GM20000 (cell line): ENCODE data around the gene DLG2.
"Not testable (repeated sequence)": the region's sequence is repeated elsewhere in the genome, so short reads cannot be mapped to it uniquely, and the experiment has no call there.

ENCODE experiments used
- DNase-seq: peaks from one replicate; pipeline ENCODE4 v3.0.0; 2012; ENCODE audit warnings: low spot score
- TF ChIP-seq, protein P1 (sequence below): IDR thresholded peaks from 2 replicates; pipeline ENCODE4 v1.5.1; 2012; ENCODE audit warnings: mild to moderate bottlenecking, control low read depth; ENCODE audit errors: extremely low read depth, missing control alignments

DLG2 gene

DNA sequence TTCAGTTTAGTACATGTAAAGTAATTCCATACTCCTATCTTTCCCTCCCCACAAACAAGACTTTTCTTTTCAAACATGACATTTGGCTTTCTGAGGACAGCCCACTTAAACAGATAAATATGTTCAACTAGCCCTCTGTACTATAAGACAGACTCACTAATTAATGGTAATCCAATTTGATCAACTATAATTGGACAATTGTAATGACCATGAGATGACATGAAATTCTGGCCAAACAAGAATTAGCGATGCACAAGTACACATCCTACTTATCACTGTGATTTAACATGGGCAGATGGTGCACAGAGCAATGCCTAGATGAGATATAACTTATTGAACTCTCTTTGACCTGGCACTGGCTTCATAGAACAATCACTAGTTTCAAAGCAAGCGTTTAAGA lies 1307.3 kb downstream of the DLG2 start:
- no peak for DNase-seq
- TF ChIP-seq, protein P1, sequence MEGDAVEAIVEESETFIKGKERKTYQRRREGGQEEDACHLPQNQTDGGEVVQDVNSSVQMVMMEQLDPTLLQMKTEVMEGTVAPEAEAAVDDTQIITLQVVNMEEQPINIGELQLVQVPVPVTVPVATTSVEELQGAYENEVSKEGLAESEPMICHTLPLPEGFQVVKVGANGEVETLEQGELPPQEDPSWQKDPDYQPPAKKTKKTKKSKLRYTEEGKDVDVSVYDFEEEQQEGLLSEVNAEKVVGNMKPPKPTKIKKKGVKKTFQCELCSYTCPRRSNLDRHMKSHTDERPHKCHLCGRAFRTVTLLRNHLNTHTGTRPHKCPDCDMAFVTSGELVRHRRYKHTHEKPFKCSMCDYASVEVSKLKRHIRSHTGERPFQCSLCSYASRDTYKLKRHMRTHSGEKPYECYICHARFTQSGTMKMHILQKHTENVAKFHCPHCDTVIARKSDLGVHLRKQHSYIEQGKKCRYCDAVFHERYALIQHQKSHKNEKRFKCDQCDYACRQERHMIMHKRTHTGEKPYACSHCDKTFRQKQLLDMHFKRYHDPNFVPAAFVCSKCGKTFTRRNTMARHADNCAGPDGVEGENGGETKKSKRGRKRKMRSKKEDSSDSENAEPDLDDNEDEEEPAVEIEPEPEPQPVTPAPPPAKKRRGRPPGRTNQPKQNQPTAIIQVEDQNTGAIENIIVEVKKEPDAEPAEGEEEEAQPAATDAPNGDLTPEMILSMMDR, result no peak

DNA sequence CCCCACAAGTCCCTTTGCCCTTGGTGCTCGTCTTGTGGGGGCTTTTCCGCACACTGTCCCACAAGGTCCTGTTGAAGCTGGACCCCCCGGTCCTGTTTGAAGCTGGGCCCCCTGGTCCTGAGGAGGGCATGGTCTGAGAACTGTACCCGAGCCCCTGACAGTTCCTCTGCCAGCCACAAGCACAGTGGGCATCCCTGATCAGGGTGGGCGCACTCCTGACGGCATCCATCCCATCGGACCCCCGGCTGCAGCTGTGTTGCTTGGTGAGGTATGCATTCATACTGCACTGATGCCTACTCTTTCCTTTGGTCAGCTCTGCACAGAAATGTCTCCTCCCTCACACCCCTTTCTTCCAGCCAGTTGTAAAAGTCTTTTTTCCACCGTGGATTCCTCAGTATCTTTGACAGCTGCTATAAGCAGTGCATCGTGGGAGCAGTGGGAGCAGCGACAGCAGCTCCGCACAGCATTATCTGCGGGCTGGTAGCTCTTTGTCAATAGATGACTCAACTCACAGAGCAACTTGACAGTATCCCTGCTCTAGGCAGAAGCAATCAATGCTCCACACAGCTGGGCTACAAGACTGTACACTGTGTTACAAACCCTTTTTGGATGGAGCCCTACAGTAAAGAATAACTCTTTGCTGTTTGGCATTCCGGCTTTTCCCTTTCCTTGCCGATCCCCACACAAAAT lies 1310.1 kb downstream of the DLG2 start:
- DNase-seq, result no peak

DNA sequence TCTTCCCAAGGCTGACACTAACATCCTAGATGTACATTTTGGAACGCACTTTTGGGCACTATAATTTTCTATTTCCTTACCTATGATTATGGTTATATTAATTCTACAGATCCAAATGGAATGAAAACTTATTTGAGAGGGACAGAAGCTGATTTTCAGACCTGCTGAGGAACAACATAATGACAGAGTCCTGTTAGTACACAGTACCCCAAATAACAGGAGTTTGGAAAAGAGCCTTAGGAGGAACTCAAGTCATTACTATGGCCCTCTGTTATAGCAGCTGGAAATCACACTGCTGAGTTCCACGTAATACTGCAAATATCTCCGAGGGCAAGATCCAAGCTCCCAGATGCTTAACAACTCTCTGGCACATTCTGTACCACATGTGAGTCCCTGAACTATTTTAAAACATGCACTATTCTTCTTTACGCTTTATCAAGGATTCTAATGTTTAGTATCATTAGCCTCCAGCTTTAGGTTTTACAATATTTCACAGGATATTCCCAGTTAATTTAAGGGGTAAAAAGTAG lies 1313.2 kb downstream of the DLG2 start:
- TF ChIP-seq, protein P1, result no peak
- DNase-seq, result no peak

More for the DNA sequence above, 1310.1 kb downstream of the DLG2 start:
- TF ChIP-seq, protein P1, result no peak

DNA sequence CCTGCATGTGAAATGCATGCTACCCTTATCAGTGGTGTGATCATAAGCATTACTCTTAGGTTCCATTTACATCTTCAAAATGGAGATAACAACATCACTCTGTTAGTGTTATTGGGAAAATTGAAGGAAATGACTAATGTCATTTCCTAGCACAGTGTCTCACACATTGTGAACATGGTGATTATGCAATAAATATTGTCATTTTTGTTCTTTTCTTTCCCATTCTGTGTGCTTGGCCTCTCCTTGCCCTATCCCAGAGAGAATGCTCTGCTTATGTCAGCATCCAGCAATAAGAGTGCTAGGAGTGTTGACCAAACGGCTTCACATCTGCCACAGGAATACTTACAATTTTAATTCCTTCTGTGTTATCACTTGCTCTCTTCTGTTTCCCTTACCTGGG lies 1316.9 kb downstream of the DLG2 start:
- TF ChIP-seq, protein P1, result no peak

DNA sequence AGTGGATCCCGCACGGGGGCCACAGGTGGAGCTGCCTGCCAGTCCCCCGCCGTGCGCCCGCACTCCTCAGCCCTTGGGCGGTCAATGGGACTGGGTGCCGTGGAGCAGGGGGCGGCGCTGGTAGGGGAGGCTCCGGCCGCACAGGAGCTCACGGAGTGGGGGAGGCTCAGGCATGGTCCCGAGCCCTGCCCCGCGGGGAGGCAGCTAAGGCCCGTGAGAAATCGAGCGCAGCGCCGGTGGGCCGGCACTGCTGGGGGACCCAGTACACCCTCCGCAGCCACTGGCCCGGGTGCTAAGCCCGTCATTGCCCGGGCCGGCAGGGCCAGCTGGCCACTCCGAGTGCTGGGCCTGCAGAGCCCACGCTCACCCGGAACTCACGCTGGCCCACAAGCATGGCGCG lies 1318.7 kb downstream of the DLG2 start:
- not testable (repeated sequence) for DNase-seq

More for the DNA sequence above, 1316.9 kb downstream of the DLG2 start:
- no peak for DNase-seq

DNA sequence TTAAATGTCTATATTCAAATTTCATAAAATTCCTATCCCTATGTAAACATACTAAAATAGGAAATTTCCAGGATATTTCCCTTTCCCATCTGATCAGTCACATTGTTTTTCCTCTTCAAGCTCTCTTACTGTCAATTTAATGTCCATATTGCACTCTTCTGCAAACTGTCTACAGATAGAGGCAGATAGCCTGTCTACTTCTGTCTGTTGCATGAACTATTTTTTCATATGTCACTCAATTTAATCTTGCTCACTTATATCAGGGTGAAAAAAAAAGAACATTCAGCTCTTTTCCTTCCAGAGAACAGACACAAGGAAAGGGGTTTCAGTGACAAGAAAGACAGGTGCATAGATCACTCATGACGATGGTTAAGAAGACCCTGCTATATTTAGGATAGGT lies 1327.1 kb downstream of the DLG2 start:
- TF ChIP-seq, protein P1, result no peak
- DNase-seq, result no peak

DNA sequence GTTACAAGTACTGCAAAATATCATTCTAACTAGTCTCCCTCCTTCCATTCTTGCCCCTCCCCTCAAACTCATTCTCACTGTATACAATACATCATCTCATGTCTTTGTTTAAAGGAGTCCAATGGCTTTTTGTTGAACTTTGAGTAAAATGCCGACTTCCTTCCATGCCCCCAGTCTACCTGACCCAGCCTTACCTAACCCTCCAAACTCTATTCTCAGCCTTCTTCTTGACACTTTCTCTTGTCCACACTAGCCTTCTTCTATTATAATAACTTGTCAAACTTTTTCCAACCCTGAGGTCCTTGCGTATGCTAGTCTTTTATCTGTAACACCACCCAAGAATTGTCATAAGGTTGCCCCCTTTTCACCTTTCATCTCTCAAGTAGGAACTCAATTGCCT lies 1329.6 kb downstream of the DLG2 start:
- TF ChIP-seq, protein P1, result no peak
- no peak for DNase-seq

DNA sequence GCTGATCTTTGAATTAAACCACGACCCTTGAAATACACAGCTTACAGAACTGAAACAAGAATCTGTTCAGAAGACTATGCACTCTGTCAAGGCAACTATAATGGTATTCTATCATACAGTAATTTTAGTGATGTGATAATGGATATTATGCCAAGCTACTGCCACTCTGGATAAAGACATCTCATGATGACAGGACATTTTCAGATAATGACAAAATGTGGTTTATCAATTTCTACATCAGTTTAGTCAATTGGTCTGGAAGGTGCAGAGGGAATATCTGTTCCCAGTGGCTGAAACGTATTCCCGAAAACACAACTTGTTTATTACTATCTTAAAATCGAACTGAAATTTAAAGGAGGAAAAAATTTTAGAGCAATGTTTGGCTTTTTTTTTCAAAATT lies 1331.3 kb downstream of the DLG2 start:
- TF ChIP-seq, protein P1, result no peak
- DNase-seq, result no peak
